HG03439 (cell line): ENCODE measurements around the gene TM4SF5.

ENCODE experiments used
- ATAC-seq: cut with Tn5 transposase; IDR thresholded peaks from one replicate; pipeline ENCODE4 v1.9.1; 2021; ENCODE audit warnings: mild to moderate bottlenecking, moderate library complexity; ENCODE audit not compliant: unreplicated experiment

TM4SF5 gene

DNA sequence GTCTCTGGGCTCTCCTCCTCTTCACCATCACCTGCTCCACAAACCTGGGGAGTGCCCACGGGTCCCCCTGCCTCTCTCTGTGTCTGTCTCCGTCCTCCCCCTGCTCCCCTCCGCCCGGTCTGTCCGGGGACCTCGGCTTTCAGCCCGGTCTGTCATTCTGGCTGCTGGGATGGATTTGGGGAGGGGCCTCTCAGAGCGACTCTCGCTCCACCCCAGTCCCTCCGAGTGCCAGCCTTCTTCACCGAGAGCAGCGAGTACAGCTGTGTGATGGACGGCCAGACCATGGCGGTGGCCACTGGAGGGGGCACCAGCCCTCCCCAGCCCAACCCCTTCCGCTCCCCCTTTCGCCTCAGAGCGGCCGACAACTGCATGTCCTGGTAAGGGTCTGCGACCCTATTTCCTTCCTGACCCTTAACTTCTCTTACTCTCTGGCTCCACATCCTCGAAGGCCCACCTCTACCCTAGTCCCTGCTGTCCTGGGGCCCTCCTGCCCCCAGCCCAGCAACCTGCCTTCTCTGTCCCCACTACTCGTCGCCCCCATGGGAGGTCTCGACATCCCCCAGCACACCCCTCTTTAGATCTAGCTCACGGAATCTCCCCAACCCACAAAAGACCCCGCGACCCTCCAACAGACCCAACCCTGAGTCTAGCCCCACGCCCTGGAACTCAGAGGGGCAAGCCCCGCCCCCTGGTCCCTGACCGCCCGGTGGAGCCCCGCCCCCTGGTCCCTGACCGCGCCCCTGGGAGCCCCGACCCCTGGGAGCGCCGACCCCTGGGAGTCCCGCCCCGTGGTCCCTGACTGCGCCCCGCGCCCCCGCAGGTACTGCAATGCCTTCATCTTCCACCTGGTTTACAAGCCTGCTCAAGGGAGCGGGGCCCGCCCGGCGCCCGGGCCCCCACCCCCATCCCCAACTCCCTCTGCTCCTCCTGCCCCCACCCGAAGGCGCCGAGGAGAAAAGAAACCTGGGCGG is 26.4 kb upstream of the TM4SF5 start:
- ATAC-seq, result no peak

DNA sequence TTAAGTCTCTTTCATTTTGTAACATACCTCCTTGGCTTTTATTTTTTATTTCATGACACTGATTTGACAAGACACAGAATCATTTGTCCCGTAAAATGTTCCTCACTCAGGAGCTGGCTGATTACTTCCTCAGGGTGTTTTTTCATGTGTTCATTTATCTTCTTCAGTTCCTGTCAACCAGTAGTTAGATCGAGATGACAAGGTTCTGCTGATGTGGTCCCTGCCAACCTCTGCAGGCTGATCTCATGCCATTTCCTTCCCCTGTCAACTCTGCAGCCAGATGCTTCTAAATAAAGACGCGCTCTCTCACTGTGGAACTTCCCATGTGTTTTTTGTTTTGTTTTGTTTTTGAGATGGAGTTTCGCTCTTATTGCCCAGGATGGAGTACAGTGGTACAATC is 23.8 kb upstream of the TM4SF5 start:
- no peak for ATAC-seq

DNA sequence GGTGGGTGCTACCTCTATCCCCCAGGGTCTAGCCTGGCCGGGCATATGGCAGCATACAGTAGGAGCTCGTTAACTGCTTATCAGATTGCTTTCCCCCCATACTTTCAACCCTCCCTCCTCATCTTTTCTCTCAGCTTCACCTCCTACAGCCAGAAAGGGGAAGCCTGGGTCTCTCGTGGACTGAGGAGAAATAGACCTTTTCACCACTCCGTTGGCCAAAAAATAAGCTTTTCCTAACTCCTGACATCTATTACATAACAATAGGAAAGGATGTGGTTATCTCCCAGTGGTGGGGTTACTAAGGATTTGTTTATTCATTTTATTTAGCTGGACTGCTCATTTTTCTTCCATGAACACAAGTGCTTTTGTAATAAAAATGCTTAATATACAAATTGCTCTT is 23.0 kb upstream of the TM4SF5 start:
- no peak for ATAC-seq

DNA sequence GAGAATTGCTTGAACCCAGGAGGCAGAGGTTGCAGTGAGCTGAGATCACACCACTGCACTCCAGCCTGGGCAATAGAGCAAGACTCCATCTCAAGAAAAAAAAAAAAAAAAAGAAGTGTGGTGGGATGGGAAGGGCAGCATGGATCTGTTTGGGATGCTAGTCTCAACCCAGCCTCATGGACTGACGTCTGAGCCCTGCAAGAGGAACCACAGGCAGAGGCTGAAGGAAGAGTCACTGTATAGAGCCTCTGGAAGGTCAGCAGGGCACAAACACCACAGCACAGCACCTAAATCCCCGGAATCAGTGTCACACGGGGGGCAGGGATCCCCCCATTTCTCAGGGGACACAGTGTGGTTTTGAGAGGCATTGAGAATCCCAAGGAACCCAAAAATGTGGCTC is 21.1 kb upstream of the TM4SF5 start:
- ATAC-seq, result no peak

DNA sequence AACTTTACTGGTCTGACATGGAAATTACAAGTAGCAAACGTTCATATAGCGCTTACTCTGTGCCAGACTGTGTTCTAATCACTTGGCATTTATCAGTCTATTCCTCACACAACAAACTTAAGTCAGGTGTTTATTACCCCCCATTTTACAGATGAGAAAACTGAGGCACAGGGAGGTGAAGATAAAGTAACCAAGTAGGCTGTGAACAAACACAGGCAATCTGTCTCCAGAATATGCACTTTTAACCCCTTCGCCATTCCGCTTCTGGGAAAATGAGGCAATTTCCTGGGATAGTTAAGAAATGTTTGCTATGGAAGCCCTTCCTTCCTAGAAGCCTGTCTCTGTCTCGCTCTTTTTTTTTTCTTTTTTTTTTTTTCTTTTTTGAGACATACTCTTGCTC is 19.8 kb upstream of the TM4SF5 start:
- no peak for ATAC-seq

DNA sequence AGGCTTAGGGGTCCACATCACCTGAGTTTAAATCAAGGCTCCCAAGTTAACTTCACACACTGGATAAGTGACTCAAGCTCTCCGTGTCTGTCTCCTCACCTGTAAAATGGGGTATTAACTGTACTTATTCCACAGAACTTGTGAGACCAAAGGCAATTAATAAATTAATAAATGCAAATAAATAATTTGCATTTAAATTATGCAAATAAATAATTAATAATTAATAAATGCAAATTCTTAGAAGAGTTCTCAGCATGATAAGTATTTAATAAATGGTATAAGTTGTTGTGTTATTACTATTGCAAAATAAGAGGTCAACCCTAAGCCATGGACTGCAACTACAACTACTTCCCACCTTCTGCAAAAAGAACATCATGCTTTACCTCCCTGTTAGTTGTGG is 18.3 kb upstream of the TM4SF5 start:
- no peak for ATAC-seq

DNA sequence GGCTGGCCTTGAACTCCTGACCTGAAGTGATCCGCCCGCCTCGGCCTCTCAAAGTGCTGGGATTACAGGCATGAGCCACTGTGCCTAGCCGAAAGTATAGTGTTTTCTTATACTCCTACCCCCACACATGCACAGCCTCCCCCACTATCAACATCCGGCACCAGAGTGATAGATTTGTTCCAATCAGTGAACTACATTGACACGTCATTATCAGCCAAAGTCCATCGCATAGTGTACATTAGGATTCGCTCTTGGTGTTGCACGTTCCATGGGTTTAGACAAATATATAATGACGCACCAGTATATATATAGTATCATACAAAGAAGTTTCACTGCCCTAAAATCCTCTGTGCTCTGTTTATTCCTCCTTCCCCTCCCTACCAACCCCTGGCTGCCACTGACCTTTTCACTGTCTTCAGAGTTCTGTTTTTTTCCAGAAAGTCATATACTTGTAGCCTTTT is 11.9 kb upstream of the TM4SF5 start:
- ATAC-seq, result no peak

DNA sequence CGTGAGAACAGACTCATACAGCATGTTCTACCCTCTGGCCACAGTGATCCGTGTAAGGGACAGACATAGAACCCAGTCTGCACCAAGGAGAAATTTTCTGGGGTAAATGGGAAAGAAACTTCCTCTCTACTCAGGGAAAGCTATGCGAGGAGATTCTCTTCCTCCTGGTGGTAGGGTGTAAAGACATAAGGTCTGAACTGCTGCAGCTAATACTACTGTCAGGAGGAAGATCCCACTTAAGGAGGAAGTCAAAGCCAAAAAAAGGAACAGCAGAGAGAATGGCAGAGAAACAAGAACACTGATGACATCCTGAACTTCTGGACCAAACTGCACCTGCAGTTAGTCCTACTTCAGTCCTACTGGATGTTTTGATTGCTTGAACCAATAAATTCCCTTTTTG is 7.1 kb upstream of the TM4SF5 start:
- no peak for ATAC-seq

DNA sequence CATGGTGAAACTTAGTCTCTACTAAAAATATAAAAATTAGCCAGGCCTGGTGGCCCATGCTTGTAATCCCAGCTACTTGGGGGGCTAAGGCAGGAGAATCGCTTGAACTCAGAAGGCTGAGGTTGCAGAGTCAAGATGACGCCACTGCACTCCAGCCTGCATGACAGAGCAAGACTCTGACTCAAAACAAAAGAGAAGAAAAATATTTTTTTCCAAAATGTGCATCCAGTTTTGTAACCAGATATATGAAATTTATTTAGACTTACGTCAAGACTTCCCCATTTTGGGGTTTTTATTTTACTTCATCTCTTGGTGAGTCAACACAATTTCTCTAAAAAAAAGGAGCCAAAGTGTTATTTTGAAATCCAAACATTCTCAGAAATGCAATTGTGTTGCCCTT is 5.5 kb upstream of the TM4SF5 start:
- ATAC-seq, result no peak

DNA sequence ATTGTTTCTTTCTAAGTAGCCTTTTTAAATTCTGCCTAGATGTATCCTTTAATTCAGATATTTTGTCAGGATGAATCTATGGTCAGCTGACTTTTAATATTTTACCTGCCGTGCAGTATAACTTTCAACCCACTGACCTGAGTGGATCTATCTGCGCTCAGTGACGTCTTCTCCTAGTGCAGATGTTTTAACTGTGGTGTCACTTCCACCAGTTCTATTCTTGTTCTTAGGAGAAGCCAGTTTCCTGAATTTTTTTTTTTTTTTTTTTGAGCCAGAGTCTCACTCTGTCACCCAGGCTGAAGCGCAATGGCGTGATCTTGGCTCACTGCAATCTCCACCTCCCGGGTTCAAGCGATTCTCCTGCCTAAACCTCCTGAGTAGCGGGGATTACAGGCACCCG is 5.0 kb upstream of the TM4SF5 start:
- ATAC-seq, result no peak

DNA sequence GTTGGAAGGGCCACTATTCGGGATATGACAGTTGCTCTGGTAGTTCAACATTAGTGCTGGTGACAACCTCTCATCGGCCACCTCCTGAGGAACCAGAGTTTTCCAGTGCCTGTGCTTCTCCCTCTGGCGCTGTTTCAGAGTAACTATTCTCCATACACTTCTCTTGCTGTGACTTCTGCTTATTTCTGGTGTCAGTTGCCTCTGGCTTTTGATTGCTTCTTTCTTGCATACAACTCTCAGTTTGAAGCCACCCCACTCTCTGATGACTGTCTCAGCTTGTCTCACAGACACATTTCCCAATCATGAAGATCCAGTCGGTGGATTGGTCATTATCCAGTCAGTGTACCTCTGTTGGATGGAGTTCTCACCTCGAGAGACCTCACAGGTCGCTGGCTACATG is 3.4 kb upstream of the TM4SF5 start:
- ATAC-seq, result no peak

DNA sequence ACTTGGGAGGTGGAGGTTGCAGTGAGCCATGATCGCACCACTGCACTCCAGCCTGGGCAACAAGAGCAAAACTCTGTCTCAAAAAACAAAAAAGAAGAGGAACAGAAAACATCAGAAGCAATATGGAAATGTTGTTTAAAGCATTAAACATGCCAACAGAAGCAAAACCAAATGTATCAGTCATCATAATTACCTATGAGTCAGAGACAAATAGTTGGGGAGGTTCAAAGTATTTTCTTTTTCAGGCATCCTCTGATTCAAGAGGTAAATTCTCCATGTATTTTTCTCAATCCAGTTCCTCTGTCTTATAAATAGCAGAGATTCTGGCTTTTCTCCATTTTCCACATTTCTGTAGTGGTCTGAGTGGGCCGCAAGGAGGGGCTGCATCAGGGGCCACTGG is 2.1 kb upstream of the TM4SF5 start:
- ATAC-seq, result no peak

DNA sequence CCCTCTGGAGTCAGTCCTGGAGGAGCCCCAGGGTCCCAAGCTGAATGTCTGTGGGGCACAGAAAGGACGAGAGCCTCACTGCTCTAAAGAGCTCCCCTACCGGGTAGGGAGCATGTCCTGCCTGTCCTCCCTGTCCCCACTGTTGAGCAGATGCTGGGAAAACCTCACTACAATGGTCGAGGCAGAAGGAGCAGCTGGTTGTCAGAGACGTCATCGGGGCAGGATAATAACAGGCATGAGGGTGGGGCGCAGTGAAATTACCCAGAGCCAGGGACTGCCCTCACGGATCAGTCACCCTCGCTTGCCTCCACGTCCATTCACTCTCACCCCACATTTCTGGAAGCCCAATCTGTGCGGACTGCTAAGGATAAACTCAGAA is 538 bp downstream of the TM4SF5 start:
- no peak for ATAC-seq

DNA sequence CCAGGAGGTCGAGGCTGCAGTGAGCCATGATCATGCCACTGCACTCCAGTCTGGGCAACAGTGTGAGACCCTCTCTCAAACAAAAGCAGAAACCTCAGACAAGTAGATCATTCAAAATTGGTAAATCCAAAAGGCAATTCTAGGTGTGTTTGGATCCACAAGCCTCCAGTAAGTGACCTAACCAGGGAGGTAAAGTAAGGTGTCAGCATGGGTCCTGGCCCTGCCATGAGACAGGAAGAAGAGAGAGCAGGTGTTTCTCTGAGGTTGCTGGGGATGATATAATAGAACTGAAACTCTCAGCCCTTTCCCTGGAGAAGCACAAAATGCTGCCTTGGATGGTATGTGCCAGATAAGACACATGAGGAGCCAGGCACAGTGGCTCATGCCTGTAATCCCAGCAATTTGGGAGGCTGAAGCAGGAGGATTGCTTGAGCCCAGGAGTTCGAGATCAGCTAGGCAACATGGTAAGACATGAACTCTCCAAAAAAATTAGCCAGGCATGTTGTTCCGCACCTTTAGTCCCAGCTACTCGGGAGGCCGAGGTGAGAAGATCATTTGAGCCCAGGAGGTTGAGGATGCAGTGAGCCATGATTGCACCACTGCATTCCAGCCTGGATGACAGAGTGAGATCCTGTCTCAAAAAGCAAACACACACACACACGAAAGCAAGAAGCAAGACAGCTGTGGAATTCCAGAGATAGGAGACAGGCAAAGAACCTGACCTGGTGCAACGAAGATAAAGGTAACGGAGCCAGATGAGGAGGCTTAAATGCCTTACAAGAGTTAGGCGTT is 6.5 kb downstream of the TM4SF5 start:
- no peak for ATAC-seq

DNA sequence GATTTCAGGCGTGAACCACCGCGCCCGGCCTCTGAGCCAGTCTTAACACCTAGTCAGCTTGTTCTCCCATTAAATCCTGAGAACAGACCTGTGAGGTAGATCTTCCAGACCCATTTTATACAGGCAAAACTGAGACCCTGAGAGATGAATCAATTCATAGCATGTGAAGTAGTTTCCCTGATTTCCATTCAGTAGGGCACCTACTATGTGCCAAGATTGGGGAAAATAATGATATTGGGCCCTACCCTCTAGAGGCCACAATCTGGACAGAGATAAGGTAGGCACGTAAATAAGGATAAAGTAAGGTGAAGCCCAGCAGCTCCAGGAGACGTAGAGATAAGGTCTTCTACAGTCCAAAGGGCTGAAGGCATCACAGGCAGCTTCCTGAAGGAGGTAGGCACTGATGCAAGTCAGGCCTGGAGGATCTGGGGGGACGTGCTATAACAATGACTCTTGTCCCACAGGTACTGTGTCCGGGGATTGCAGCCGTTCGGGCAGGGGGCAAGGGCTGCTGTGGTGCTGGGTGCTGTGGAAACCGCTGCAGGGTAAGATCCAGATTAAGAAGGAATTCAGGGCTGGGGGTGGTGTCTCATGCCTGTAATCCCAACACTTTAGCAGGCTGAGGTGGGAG is 8.8 kb downstream of the TM4SF5 start:
- no peak for ATAC-seq

DNA sequence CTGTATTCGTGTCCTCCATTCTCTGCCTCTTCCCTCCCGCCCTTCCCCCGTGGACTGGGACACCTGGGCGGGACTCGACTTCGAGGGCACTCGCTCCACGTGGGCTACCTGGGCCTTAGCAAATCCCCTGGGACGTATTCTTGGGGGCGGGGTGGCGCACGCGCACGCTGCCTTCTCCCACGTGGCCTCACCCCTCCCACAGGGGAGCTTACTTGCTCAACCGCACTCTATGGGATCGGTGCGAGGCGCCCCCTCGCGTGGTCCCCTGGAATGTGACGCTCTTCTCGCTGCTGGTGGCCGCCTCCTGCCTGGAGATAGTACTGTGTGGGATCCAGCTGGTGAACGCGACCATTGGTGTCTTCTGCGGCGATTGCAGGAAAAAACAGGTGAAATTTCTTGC is 11.0 kb downstream of the TM4SF5 start:
- no peak for ATAC-seq

DNA sequence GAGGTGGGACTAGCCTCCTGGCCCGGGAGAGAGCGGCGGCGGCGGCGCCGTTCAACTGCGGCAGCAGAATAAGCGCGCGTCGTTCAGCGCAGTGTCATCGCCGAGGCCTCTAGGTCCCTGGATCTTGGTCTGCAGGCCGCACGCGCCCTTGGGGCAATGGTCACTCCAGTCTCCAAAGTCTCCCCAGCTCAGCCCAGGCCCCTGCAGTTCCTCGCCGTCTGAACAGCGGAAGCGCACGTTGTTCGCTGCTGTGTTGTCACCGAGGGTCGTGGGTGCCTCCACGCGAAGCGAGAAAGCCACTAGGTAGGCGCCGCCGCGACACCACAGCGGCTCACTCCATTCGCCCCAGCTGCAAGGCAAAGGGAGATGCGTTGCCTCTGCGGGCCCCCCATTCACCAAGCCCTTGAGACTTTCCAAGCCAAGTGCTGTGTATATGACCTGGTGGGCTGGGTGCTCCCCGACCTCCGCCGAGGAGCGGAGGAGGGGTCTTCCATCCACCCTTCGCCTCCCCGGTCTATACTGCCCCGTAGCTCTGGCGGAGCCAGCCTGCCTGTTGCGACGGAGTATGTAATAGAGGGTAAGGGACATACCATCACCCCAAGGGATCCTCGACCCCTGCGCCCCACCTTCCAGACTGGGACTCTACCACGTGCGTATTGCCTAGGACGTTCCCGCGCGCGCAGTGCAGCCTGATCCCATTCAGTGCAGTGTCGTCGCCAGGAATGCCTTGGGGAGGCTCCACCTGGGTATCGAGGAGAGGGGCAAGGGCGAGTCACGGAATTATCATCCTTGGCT is 13.8 kb downstream of the TM4SF5 start:
- ATAC-seq, result no peak

DNA sequence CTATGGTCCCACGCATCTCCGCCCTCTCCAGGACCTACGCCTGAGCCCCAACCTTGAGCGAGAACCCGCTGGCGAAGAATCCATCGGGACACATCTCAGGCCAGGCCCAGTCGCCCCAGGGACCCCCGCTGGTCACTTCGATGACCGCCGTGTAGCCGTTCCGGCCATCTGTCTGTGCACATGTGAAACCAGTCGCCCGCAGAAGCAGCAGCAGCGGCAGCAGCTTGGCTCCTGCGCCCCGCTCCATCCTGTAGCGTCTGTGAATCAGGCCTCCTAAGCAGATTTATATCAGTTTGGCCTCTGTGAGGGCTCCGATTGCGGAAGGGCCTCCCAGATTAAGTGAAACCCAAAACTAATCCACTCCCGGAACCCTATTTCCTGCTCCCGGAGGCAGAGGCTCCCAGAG is 14.4 kb downstream of the TM4SF5 start, which contains the start of gene VMO1:
TSS of gene VMO1 (minus strand) at position 259 of the 406 bp plus-strand sequence. CDS start at position 247, 12 bp downstream.
- ATAC-seq, result no peak

DNA sequence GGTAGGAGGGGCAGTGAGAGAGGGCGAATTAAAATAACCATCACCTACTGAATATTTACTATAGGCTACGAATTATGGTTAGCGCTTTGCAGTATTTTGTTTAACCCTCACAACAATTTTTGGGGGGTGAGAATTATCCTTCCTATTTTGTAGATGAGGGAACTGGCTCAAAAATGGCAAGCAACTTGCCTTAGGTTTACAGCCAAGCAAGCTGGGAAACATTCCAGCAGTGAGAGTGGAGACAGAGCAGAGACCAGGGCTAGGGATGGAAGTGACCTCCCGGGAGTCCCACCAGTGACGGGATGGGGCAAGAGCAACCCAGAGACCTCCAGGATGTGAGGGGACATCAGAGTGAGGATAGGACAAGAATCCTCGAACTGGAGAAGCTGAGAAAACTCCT is 14.8 kb downstream of the TM4SF5 start:
- no peak for ATAC-seq

DNA sequence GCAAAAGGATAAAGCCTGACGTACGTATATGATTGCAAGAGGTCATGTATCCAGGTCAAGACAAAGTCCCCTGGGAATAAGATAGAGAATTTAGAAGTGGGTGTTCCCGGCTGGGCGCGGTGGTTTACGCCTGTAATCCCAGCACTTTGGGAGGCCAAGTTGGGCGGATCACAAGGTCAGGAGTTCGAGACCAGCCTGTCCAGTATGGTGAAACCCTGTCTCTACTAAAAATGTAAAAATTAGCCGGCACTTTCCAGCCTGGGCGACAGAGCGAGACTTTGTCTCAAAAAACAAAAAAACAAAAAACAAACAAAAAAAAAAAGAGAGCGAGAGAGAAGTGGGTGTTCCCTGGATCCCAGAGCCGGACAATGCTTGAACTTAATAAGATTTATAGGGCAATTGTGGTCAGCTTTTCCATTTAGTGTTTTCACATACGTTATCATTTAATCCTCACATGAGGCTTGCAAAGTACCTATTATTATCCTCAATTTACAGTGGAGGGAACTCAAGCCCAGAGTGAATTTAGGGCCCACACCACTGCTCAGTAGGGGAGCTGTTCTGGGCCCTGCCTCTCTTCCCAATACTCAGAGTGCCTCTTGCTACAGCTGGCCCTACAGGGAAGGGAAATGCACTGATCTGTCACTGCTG is 16.6 kb downstream of the TM4SF5 start:
- ATAC-seq, result no peak
